ENCODE results near the gene CEP170. TPM values are rescaled to one million over a fixed set of nuclear protein-coding genes. Genes with fewer than 3 reads are reported as not detected.

The CEP170 gene
- total RNA-seq, 6 experiments from 2014 or later: 98.6 to 131 (median 117) TPM

DNA sequence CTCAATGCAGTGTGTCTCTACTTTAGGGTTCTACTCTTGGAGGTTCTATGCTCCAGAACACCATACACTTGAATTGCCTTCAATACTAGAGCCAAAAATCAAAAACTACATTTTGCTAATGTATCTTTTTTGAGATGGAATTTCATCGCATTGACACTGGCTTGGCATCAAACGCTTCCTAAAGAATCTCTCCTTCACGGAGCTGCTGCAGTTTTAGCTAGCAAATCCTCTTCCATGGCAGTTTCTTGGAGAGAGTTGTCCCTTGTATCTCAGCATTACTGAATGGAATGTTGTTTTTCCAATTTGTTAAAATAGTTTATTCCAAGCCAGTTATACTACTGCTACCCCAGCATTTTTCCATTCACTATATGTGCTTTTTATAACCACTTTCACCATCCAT, 18.4 kb upstream of the CEP170 start:
- Mint-ChIP-seq H3K36me3 (ENCODE audit: low read depth) (peaks cover 58% of the 10 kb centered on the region), H3K4me1 (ENCODE audit: low read depth) (peaks cover 52% of the 10 kb centered on the region), H3K9me3 (no peaks in the 10 kb centered on the region), H3K27me3 (ENCODE audit: insufficient read depth) (no peaks in the 10 kb centered on the region), H3K4me3 (no peak overlapping the region), H3K27ac (no peak overlapping the region)
- TF ChIP-seq, protein P1, sequence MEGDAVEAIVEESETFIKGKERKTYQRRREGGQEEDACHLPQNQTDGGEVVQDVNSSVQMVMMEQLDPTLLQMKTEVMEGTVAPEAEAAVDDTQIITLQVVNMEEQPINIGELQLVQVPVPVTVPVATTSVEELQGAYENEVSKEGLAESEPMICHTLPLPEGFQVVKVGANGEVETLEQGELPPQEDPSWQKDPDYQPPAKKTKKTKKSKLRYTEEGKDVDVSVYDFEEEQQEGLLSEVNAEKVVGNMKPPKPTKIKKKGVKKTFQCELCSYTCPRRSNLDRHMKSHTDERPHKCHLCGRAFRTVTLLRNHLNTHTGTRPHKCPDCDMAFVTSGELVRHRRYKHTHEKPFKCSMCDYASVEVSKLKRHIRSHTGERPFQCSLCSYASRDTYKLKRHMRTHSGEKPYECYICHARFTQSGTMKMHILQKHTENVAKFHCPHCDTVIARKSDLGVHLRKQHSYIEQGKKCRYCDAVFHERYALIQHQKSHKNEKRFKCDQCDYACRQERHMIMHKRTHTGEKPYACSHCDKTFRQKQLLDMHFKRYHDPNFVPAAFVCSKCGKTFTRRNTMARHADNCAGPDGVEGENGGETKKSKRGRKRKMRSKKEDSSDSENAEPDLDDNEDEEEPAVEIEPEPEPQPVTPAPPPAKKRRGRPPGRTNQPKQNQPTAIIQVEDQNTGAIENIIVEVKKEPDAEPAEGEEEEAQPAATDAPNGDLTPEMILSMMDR (IDR thresholded peaks at IDR 0.05): no peak
- DNase-seq: no peak

DNA sequence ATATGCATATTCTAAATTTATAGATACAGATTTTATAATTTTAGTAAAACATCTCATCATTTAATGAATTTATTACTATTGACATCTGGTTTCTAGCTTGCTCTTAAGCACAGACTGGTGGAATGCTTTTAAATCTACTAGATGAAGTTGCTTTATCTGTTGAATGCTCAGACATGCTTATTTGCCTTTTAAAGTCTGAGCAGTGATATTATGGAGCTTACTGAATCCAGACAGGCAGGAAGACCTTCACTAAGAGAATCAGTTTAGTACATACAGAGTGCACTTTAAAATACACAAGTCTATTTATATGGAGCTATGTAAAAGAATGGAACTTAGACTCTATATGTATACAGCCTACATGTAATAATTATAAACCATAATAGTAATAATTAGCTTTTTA, 17.3 kb upstream of the CEP170 start:
- Mint-ChIP-seq H3K4me3 (peak overlapping the region; percentile 52; the same call in 1 of the 2 replicates), H3K4me1 (ENCODE audit: low read depth) (peaks cover 63% of the 10 kb centered on the region), H3K27ac (peak overlapping the region; percentile 62; the same call in 1 of the 2 replicates), H3K9me3 (no peaks in the 10 kb centered on the region), H3K27me3 (ENCODE audit: insufficient read depth) (no peaks in the 10 kb centered on the region), H3K36me3 (ENCODE audit: low read depth) (peaks cover 54% of the 10 kb centered on the region)
- TF ChIP-seq, protein P1 (IDR thresholded peaks at IDR 0.05): no peak
- DNase-seq: no peak

DNA sequence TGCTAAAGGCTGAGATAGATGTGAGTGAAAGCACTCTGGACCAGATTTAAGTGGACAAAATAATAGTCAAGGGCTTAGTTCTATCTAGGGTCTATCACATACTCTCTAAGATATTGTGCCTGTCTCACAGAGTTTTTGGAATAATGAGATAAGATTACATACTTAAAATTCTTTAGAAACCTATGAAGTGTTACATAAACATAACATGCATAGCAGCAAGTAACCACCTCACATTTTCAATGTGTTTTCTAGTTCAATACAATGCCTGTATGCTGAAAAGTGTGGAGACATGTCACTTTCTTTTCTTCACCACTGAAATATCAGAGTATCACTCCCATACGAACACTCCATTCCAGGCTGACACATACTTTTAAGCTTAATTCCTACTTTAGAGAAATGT, 16.9 kb upstream of the CEP170 start:
- Mint-ChIP-seq H3K9me3 (no peaks in the 10 kb centered on the region), H3K27me3 (ENCODE audit: insufficient read depth) (no peaks in the 10 kb centered on the region), H3K27ac (peak overlapping the region; percentile 62), H3K4me1 (ENCODE audit: low read depth) (peaks cover 64% of the 10 kb centered on the region), H3K36me3 (ENCODE audit: low read depth) (peaks cover 50% of the 10 kb centered on the region), H3K4me3 (peak overlapping the region; percentile 52; the same call in 1 of the 2 replicates)
- TF ChIP-seq, protein P1 (IDR thresholded peaks at IDR 0.05): no peak
- DNase-seq: no peak

DNA sequence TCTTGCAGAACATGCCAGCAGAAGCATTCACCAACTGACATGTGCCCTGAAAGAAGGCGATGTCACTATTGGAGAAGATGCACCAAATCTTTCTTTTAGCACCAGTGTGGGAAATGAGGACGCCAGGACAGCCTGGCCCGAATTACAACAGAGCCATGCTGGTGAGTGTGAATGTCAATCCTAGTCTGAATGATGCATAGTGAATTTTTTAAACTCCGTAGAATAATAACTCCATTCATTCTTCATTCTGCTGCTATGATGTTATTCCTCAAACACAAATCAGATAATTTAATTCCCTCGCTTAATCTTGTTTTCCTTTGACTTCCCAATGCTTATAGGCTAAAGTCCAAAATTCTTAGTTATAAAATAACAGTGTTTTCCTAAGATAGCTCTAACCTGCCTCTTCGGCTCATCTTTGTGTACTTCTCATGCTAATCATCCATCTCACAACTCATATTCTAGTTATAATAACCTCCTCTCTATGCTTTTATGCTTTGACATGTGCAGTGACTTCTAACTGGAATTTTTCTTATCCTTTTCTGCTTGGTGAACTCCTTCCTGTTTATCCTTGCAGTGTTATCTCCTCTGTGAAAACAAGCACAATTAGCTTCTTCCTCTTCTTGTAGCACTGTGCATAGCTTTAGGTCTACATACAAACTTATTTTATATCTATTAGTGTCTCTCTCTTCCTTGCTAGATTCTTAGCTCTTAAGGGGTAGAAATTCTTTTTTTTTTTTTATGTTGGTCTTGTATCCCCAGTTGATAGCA, 15.2 kb upstream of the CEP170 start:
- Mint-ChIP-seq H3K4me1 (ENCODE audit: low read depth) (peaks cover 76% of the 10 kb centered on the region), H3K9me3 (no peaks in the 10 kb centered on the region), H3K4me3 (0 out of 2 replicates have a peak overlapping the region, but pooled peaks have one; percentile 4), H3K27ac (peak overlapping the region; percentile 69), H3K36me3 (ENCODE audit: low read depth) (peaks cover 33% of the 10 kb centered on the region), H3K27me3 (ENCODE audit: insufficient read depth) (no peaks in the 10 kb centered on the region)
- DNase-seq: no peak
- TF ChIP-seq, protein P1 (IDR thresholded peaks at IDR 0.05): no peak

DNA sequence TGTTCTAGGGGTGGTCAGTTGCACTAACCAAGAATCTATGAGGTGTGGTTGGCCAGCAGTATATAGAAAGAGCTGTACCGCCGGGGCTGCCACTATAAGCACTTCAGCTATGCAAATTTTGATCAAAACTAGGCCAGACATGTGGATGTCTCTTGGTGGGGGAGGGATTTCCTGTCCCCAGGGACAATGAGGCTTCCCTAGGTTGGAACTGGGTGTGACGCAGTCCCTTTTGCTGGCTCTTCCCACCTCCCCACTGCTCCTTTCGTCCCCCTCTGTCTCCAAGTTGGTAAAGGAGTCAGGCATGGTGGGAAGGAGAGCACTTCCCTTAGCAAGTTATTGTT, 14.3 kb upstream of the CEP170 start:
- H3K4me1 Mint-ChIP-seq (ENCODE audit: low read depth): peaks cover 85% of the 10 kb centered on the region
- H3K27me3 Mint-ChIP-seq (ENCODE audit: insufficient read depth): no peaks in the 10 kb centered on the region
- TF ChIP-seq, protein P1 (IDR thresholded peaks at IDR 0.05): no peak
- DNase-seq: no peak
- peaks cover 26% of the 10 kb centered on the region for H3K36me3 Mint-ChIP-seq (ENCODE audit: low read depth)
- peak overlapping the region; percentile 70 for H3K27ac Mint-ChIP-seq
- H3K4me3 Mint-ChIP-seq: no peak overlapping the region
- H3K9me3 Mint-ChIP-seq: no peaks in the 10 kb centered on the region
